GM20431 (cell line): ENCODE measurements around the gene GPSM3.
"Not testable (repeated sequence)": the region's sequence is repeated elsewhere in the genome, so short reads cannot be mapped to it uniquely, and the experiment has no call there.

ENCODE experiments used
- in situ Hi-C: fragments of 300-500 bp; cut with MseI, MboI; formaldehyde crosslinking; loops from one replicate; pipeline ENCODE4 v1.15.0; 2020; ENCODE audit warnings: low sequenced_read_pairs; ENCODE audit not compliant: unreplicated experiment

The GPSM3 gene

GRCh38 chr6:32192608-32193039, at the start of gene GPSM3:
TSS of gene GPSM3 (minus strand) at chr6:32192643. CDS start at chr6:32192513, 130 bp downstream.
- in situ Hi-C loops = no loop called here

GRCh38 chr6:32240686-32241085, 48.2 kb upstream of the GPSM3 start:
- in situ Hi-C loops = no loop called here

- in situ Hi-C loops = no loop called here
Measured at GRCh38 chr6:32239462-32239861, 47.0 kb upstream of the GPSM3 start.

GRCh38 chr6:32234934-32235333, 42.5 kb upstream of the GPSM3 start:
- in situ Hi-C loops = no loop called here

- in situ Hi-C loops = no loop called here
Measured at GRCh38 chr6:32226434-32226833, 34.0 kb upstream of the GPSM3 start.

- in situ Hi-C loops = no loop called here
Measured at GRCh38 chr6:32224696-32225095, 32.3 kb upstream of the GPSM3 start.

GRCh38 chr6:32223258-32224235, 31.1 kb upstream of the GPSM3 start, which contains the start of gene NOTCH4:
TSS of gene NOTCH4 (minus strand) at chr6:32224067. CDS start at chr6:32223928, 139 bp downstream.
- in situ Hi-C loops = no loop called here

GRCh38 chr6:32222333-32223230, 30.1 kb upstream of the GPSM3 start:
- in situ Hi-C loops = no loop called here

GRCh38 chr6:32220021-32220420, 27.6 kb upstream of the GPSM3 start:
- in situ Hi-C loops = no loop called here

- in situ Hi-C loops = no loop called here
Measured at GRCh38 chr6:32218167-32218566, 25.7 kb upstream of the GPSM3 start.

GRCh38 chr6:32216998-32217397, 24.6 kb upstream of the GPSM3 start:
- in situ Hi-C loops = no loop called here

- in situ Hi-C loops = no loop called here
Measured at GRCh38 chr6:32216285-32216684, 23.8 kb upstream of the GPSM3 start.

- in situ Hi-C loops = no loop called here
Measured at GRCh38 chr6:32215617-32216016, 23.2 kb upstream of the GPSM3 start.

GRCh38 chr6:32214126-32214525, 21.7 kb upstream of the GPSM3 start:
- in situ Hi-C loops = no loop called here

- in situ Hi-C loops = no loop called here
Measured at GRCh38 chr6:32213649-32214048, 21.2 kb upstream of the GPSM3 start.

GRCh38 chr6:32212076-32212760, 19.8 kb upstream of the GPSM3 start:
- in situ Hi-C loops = no loop called here

GRCh38 chr6:32211432-32211831, 19.0 kb upstream of the GPSM3 start:
- in situ Hi-C loops = not testable (repeated sequence)

GRCh38 chr6:32210191-32210601, 17.8 kb upstream of the GPSM3 start:
- in situ Hi-C loops = no loop called here

- in situ Hi-C loops = no loop called here
Measured at GRCh38 chr6:32208996-32209395, 16.6 kb upstream of the GPSM3 start.

GRCh38 chr6:32204268-32204715, 11.8 kb upstream of the GPSM3 start:
- in situ Hi-C loops = no loop called here
